ENCODE results near the gene MOV10L1.

Gene MOV10L1

DNA sequence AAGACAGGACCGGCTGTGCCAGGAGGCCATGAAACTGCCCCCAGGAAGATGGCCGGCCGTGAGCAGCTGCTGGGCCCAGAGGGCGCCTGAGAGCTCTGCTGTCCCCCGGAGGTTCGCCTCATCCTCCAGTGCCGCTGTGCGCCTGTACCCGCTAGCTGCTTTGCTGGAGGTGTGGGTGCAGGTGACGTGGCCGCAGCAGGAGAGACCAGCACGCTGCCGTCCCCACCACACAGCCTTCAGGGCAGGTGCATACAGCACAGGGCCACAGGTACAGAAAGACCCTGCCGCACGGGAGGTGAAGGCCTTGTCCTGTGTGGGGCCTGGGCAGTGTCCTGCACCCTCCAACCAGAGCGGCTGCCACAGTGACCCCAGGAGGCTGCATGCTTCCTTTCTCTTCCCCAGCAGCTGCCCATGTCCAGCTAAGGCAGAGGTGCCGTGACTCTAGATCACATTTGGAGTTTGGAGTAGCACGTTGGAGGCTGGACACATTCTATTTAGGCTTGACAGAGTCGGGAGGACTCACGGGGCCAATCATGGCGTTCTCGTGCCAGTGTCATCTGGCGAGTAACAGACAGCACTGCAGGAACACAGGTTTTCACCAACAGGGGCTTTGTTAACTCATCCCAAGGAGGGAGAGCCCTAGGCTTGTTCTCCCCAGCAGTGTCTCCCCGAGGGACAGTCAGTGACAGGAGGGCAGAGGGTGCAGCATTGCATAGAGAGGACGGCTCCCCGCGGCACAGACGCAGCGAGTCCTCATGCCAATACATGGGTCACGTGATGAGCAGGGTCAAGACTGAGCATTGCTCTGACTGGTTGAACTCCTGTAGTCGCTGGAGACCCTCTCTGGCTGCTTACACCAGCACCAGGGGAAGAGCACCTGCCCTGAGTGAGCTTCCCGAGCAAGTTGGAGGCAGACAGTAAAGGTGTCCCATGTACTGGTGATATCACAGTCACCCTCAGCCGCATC, 62.0 kb downstream of the MOV10L1 start:
- Histone ChIP-seq H3K9me3 (ENCODE audit: insufficient read depth, low read length) (no peaks in the 10 kb centered on the region), H3K4me3 (ENCODE audit: low read length) (no peak overlapping the region), H3K36me3 (replicated peaks; ENCODE audit: low read depth, low read length) (no peaks in the 10 kb centered on the region), H3K4me1 (ENCODE audit: low read length) (peaks cover 2% of the 10 kb centered on the region; the same call in 1 of the 2 replicates), H3K27ac (ENCODE audit: low read length) (no peak overlapping the region), H3K4me2 (ENCODE audit: low read length) (no peak overlapping the region), H4K20me1 (ENCODE audit: insufficient read depth, low read length) (no peaks in the 10 kb centered on the region), H3K27me3 (ENCODE audit: low read depth, low read length) (peaks cover 8% of the 10 kb centered on the region; the same call in 1 of the 2 replicates), H3K9ac (ENCODE audit: low read length) (no peak overlapping the region), H3K79me2 (ENCODE audit: low read length) (no peaks in the 10 kb centered on the region), H2AFZ (ENCODE audit: low read depth, low read length) (no peak overlapping the region)
- TF ChIP-seq, protein P1, sequence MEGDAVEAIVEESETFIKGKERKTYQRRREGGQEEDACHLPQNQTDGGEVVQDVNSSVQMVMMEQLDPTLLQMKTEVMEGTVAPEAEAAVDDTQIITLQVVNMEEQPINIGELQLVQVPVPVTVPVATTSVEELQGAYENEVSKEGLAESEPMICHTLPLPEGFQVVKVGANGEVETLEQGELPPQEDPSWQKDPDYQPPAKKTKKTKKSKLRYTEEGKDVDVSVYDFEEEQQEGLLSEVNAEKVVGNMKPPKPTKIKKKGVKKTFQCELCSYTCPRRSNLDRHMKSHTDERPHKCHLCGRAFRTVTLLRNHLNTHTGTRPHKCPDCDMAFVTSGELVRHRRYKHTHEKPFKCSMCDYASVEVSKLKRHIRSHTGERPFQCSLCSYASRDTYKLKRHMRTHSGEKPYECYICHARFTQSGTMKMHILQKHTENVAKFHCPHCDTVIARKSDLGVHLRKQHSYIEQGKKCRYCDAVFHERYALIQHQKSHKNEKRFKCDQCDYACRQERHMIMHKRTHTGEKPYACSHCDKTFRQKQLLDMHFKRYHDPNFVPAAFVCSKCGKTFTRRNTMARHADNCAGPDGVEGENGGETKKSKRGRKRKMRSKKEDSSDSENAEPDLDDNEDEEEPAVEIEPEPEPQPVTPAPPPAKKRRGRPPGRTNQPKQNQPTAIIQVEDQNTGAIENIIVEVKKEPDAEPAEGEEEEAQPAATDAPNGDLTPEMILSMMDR (IDR thresholded peaks at IDR 0.05; ENCODE audit: low read depth, low read length) = no peak
- no peak for TF ChIP-seq EZH2phosphoT487 (IDR thresholded peaks at IDR 0.05; ENCODE audit: low read depth)

DNA sequence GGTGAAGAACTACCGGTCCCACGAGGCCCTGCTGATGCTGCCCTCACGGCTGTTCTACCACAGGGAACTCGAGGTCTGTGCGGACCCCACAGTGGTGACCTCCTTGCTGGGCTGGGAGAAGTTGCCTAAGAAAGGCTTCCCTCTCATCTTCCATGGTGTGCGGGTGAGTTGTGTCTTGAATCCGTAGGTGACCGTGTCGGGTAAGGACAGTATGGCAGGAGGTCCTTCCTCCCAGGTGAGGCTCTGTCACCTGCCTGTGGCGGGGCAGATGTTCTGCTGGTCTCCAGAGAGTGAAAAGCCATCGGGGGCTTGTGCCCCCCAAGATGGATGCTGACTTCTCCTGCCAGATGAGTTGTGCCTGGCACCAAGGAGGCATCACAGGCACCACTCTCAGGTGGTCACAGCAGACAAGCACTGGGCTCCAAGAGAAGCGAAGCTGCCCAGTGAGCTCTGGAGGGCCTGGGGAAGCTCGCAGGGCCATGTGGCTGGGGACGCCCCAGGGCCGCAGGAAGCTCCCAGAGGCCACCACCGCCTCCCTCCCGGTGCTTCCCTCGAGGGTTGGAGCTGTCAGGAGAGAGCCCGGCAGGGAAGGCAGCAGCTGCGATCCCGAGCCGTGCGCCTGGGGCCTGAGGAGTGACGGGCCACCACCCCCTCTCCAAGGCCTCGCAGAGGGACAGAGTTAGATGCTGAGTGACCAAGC, 63.4 kb downstream of the MOV10L1 start:
- no peak for TF ChIP-seq EZH2phosphoT487 (IDR thresholded peaks at IDR 0.05; ENCODE audit: low read depth)
- TF ChIP-seq, protein P1 (IDR thresholded peaks at IDR 0.05; ENCODE audit: low read depth, low read length) = no peak
- no peak overlapping the region for H3K4me2 ChIP-seq (ENCODE audit: low read length)
- peaks cover 8% of the 10 kb centered on the region; the same call in 1 of the 2 replicates for H3K27me3 ChIP-seq (ENCODE audit: low read depth, low read length)
- H2AFZ ChIP-seq (ENCODE audit: low read depth, low read length) = no peak overlapping the region
- H3K36me3 ChIP-seq (replicated peaks; ENCODE audit: low read depth, low read length) = no peaks in the 10 kb centered on the region
- no peaks in the 10 kb centered on the region for H3K79me2 ChIP-seq (ENCODE audit: low read length)
- H3K27ac ChIP-seq (ENCODE audit: low read length) = no peak overlapping the region
- no peaks in the 10 kb centered on the region for H3K9me3 ChIP-seq (ENCODE audit: insufficient read depth, low read length)
- no peaks in the 10 kb centered on the region for H4K20me1 ChIP-seq (ENCODE audit: insufficient read depth, low read length)
- H3K4me3 ChIP-seq (ENCODE audit: low read length) = no peak overlapping the region
- no peak overlapping the region for H3K9ac ChIP-seq (ENCODE audit: low read length)
- peaks cover 2% of the 10 kb centered on the region; the same call in 1 of the 2 replicates for H3K4me1 ChIP-seq (ENCODE audit: low read length)

DNA sequence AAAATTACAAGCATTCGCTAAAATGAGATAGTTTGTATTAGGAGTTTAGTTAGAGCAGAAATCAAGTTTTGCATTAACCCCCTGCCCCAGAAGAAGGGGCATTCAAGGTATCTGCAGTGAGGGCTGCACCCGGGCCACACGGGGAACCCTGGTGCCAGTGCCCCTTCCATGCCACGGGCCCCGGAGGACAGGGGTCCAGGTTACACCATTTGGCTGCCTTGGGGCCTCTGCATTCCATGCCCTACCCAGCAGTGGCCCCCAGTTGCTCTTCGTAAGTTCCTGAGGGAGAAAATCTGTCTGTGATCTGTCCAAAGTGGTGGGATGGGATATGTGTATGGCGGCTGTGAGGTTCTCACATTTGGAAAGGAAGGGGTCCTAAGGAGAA, 63.9 kb downstream of the MOV10L1 start:
- no peak overlapping the region for H2AFZ ChIP-seq (ENCODE audit: low read depth, low read length)
- H3K4me1 ChIP-seq (ENCODE audit: low read length) = peaks cover 2% of the 10 kb centered on the region; the same call in 1 of the 2 replicates
- no peak for TF ChIP-seq EZH2phosphoT487 (IDR thresholded peaks at IDR 0.05; ENCODE audit: low read depth)
- TF ChIP-seq, protein P1 (IDR thresholded peaks at IDR 0.05; ENCODE audit: low read depth, low read length) = no peak
- H3K4me2 ChIP-seq (ENCODE audit: low read length) = no peak overlapping the region
- H3K27me3 ChIP-seq (ENCODE audit: low read depth, low read length) = peaks cover 8% of the 10 kb centered on the region; the same call in 1 of the 2 replicates
- H4K20me1 ChIP-seq (ENCODE audit: insufficient read depth, low read length) = no peaks in the 10 kb centered on the region
- H3K79me2 ChIP-seq (ENCODE audit: low read length) = no peaks in the 10 kb centered on the region
- H3K27ac ChIP-seq (ENCODE audit: low read length) = no peak overlapping the region
- no peak overlapping the region for H3K4me3 ChIP-seq (ENCODE audit: low read length)
- H3K36me3 ChIP-seq (replicated peaks; ENCODE audit: low read depth, low read length) = no peaks in the 10 kb centered on the region
- H3K9me3 ChIP-seq (ENCODE audit: insufficient read depth, low read length) = no peaks in the 10 kb centered on the region
- no peak overlapping the region for H3K9ac ChIP-seq (ENCODE audit: low read length)
